Spleen (tissue), 7 donors: Measurements from ENCODE around the gene BARHL1.

Source experiments
- POLR2A ChIP-seq, 3 donors: fragments of 450-650 bp; IDR thresholded peaks; one replicate each; pipeline ENCODE4 v1.5.1; 2017; ENCODE audit warnings: antibody characterized with exemption in 3 of 3, mild to moderate bottlenecking in 1 of 3
- TF ChIP-seq, protein P1 (sequence below), 11 experiments: fragments of 200-600 bp in 7 of 11; fragments of 450-650 bp in 4 of 11; sonication (generic) in 4 of 11; IDR thresholded peaks in 8 of 11; conservative IDR thresholded peaks in 3 of 11; 1 replicate in 7 of 11; 2 replicates in 4 of 11; pipeline versions ENCODE4 v1.4.0 to v1.8.0; 2016 to 2021; ENCODE audit warnings: antibody characterized with exemption in 11 of 11, inconsistent platforms in 4 of 11, mild to moderate bottlenecking in 1 of 11
- donor health status: DM: no; HTN: no; CAD: no; lungs with moderate emphysema.
- donor health status: DM: no; HTN: no; CAD: no.
- donor health status: DM: no; HTN: no; CAD: no.

- TF ChIP-seq, protein P1, sequence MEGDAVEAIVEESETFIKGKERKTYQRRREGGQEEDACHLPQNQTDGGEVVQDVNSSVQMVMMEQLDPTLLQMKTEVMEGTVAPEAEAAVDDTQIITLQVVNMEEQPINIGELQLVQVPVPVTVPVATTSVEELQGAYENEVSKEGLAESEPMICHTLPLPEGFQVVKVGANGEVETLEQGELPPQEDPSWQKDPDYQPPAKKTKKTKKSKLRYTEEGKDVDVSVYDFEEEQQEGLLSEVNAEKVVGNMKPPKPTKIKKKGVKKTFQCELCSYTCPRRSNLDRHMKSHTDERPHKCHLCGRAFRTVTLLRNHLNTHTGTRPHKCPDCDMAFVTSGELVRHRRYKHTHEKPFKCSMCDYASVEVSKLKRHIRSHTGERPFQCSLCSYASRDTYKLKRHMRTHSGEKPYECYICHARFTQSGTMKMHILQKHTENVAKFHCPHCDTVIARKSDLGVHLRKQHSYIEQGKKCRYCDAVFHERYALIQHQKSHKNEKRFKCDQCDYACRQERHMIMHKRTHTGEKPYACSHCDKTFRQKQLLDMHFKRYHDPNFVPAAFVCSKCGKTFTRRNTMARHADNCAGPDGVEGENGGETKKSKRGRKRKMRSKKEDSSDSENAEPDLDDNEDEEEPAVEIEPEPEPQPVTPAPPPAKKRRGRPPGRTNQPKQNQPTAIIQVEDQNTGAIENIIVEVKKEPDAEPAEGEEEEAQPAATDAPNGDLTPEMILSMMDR (IDR thresholded peaks at IDR 0.05 in 8 of 11, conservative IDR thresholded peaks at IDR 0.05 in 3 of 11): no peak
- TF ChIP-seq POLR2A (IDR thresholded peaks at IDR 0.05): no peak
These were observed 10.0 kb downstream of the BARHL1 start for GRCh38 chr9:132592451-132592850.
